Mesangial cell (primary cell): Measurements from ENCODE around the gene HMSD. TPM values are rescaled to one million over a fixed set of nuclear protein-coding genes. Genes with fewer than 3 reads are reported as not detected.

Source experiments
- total RNA-seq: library from RNA; depleted of rRNA; stranded (reverse); fragments of >200 nt; gene quantifications from 2 replicates; pipeline ENCODE4 v1.2.3, GENCODE V29; 2015

The HMSD gene
- total RNA-seq, result 0.49 and 0.51 TPM in 2 replicates

GRCh38 chr18:63949068-63949737 is at the start of gene HMSD:
TSS of gene HMSD (plus strand) at chr18:63949301. CDS start at chr18:63953456, 4,155 bp downstream.

GRCh38 chr18:63907664-63908063 is 41.4 kb upstream of the HMSD start, which contains the start of gene SERPINB10:
TSS of gene SERPINB10 (plus strand) at chr18:63907958. CDS start at chr18:63915511, 7,553 bp downstream.

GRCh38 chr18:63969942-63970808 is 21.1 kb downstream of the HMSD start, which contains the start of gene SERPINB8:
TSS of gene SERPINB8 (plus strand) at chr18:63970081. CDS start at chr18:63978309, 8,228 bp downstream.

Other genes with a start within 250 kb of the HMSD start
- not detected in 2 replicates for gene SERPINB11, start 246.3 kb upstream of the HMSD start, total RNA-seq
- 4.4 TPM in 1 of 2 replicates, not detected in the other for gene SERPINB7, start 173.9 kb upstream of the HMSD start, total RNA-seq
- gene SERPINB2, start 61.6 kb upstream of the HMSD start, total RNA-seq, result 0.49 TPM in 1 of 2 replicates, not detected in the other
- gene SERPINB10, start 41.3 kb upstream of the HMSD start, total RNA-seq, result not detected in 2 replicates
- 5.1 and 7.8 TPM in 2 replicates for gene SERPINB8, start 20.8 kb downstream of the HMSD start, total RNA-seq
- not detected in 2 replicates for gene LINC00305, start 199.8 kb downstream of the HMSD start, total RNA-seq